BJ (cell line): Measurements from ENCODE around the gene PCF11. TPM values are rescaled to one million over a fixed set of nuclear protein-coding genes. Genes with fewer than 3 reads are reported as not detected.
A peak's percentile ranks its signal among the peaks of the same experiment; 100 is the strongest.

Source experiments
- CTCF ChIA-PET: fragments of 350-600 bp; formaldehyde crosslinking; extraction: SDS; loops from one replicate; lab custom pipeline; 2021; ENCODE audit warnings: antibody characterized with exemption, inconsistent platforms; lab: Yijun Ruan, JAX
- POLR2A ChIA-PET: fragments of 300-600 bp; sonication (Branson Sonifier 250); formaldehyde crosslinking; extraction: SDS; loops from one replicate; lab custom pipeline; 2021; ENCODE audit warnings: antibody characterized with exemption; lab: Charles Lee
- DNase-seq: peaks from one replicate; pipeline ENCODE4 v3.0.0-alpha.2; 2011; ENCODE audit warnings: low read depth
- H3K27me3 ChIP-seq: 2 replicates; pipeline ENCODE4 v1.6.0; 2011; ENCODE audit warnings: low read length; ENCODE audit not compliant: control insufficient read depth, insufficient read depth
- H3K36me3 ChIP-seq: 2 replicates; pipeline ENCODE4 v1.5.1; 2011; ENCODE audit warnings: low read length; ENCODE audit not compliant: control insufficient read depth, insufficient read depth
- H3K4me3 ChIP-seq: 2 replicates; pipeline ENCODE4 v1.5.1; 2011; ENCODE audit warnings: low read depth, mild to moderate bottlenecking, control low read depth, low read length
- CTCF ChIP-seq: IDR thresholded peaks from 2 replicates; pipeline ENCODE4 v1.5.1; 2011; ENCODE audit warnings: low read depth, mild to moderate bottlenecking, control low read depth, inconsistent platforms, low read length, moderate library complexity; ENCODE audit not compliant: insufficient read depth
- polyA plus RNA-seq: library from polyadenylated mRNA; depleted of rRNA; stranded (reverse); fragments of >200 nt; gene quantifications from 2 replicates; pipeline ENCODE4 v1.2.3, GENCODE V29; 2011

The PCF11 gene
- polyA plus RNA-seq, 1 experiment = 14.6 TPM

- Histone ChIP-seq H3K27me3 (no peaks in the 10 kb centered on the region), H3K4me3 (no peak overlapping the region), H3K36me3 (no peaks in the 10 kb centered on the region)
- no peak for TF ChIP-seq CTCF
- ChIA-PET POLR2A (no interaction called here), CTCF (interaction anchor here (1.2 kb wide), 1 partner anchor 11 kb away, joined by 5 read pairs; no protein-coding TSS in a partner anchor)
- no peak for DNase-seq
Measured at GRCh38 chr11:83152264-83152663, 4.7 kb upstream of the PCF11 start.

GRCh38 chr11:83153764-83154163, 3.2 kb upstream of the PCF11 start:
- no peak for TF ChIP-seq CTCF
- DNase-seq = no peak
- H3K36me3 ChIP-seq = no peaks in the 10 kb centered on the region
- H3K4me3 ChIP-seq = no peak overlapping the region
- ChIA-PET CTCF (interaction anchor here (1.4 kb wide), 1 partner anchor 96 kb away, joined by 4 read pairs; no protein-coding TSS in a partner anchor), POLR2A (no interaction called here)
- no peaks in the 10 kb centered on the region for H3K27me3 ChIP-seq

- peak; percentile 100 for DNase-seq
- ChIA-PET CTCF (interaction anchor here (0.8 to 2.0 kb wide), 3 partner anchors 230 to 472 kb away, joined by 3 to 5 read pairs (median 4); no protein-coding TSS in a partner anchor), POLR2A (interaction anchor here (1.0 to 1.2 kb wide), 5 partner anchors 10 to 255 kb away, joined by 3 to 6 read pairs (median 4); partner anchors contain the start of genes DDIAS and RAB30)
- H3K4me3 ChIP-seq = peak overlapping the region; percentile 68
- no peaks in the 10 kb centered on the region for H3K36me3 ChIP-seq
- TF ChIP-seq CTCF = no peak
- H3K27me3 ChIP-seq = no peaks in the 10 kb centered on the region
Measured at GRCh38 chr11:83156144-83156995, 561 bp upstream of the PCF11 start.

GRCh38 chr11:83157594-83158356, 844 bp downstream of the PCF11 start:
- no peak for DNase-seq
- Histone ChIP-seq H3K4me3 (peak overlapping the region; percentile 92), H3K27me3 (no peaks in the 10 kb centered on the region), H3K36me3 (no peaks in the 10 kb centered on the region)
- ChIA-PET CTCF (interaction anchor here (1.2 to 2.0 kb wide), 2 partner anchors 66 to 231 kb away, joined by 3 to 5 read pairs; no protein-coding TSS in a partner anchor), POLR2A (interaction anchor here (0.6 to 1.2 kb wide), 4 partner anchors 30 to 256 kb away, joined by 4 to 6 read pairs (median 4); partner anchors contain the start of gene DDIAS)
- no peak for TF ChIP-seq CTCF

- Histone ChIP-seq H3K4me3 (peak overlapping the region; percentile 92), H3K36me3 (no peaks in the 10 kb centered on the region), H3K27me3 (no peaks in the 10 kb centered on the region)
- no peak for DNase-seq
- CTCF ChIA-PET = interaction anchor here (1.7 kb wide), 1 partner anchor 91 kb away, joined by 4 read pairs; no protein-coding TSS in a partner anchor
- POLR2A ChIA-PET = interaction anchor here (0.8 kb wide), 1 partner anchor 107 kb away, joined by 3 read pairs; no protein-coding TSS in a partner anchor
- TF ChIP-seq CTCF = no peak
Measured at GRCh38 chr11:83158357-83158786, 1.4 kb downstream of the PCF11 start.
